ENCODE data around the gene TFDP1. TPM values are rescaled to one million over a fixed set of nuclear protein-coding genes. Genes with fewer than 3 reads are reported as not detected.
A peak's percentile ranks its signal among the peaks of the same experiment; 100 is the strongest.

Gene TFDP1
- total RNA-seq, 3 donors from 2014 or later, result 31.8 to 34.0 (median 33.3) TPM

- peak in 1 of 2 donors; percentile 45 for DNase-seq (ENCODE audit: low spot score in 2 of 2)
- no peaks in the 10 kb centered on the region for H3K27me3 ChIP-seq
- H3K4me3 ChIP-seq, result peak overlapping the region in 2 of 3 donors; percentile 4 to 44
- no peaks in the 10 kb centered on the region for H3K9me3 ChIP-seq
- H3K36me3 ChIP-seq, result no peaks in the 10 kb centered on the region
- H3K4me1 ChIP-seq, result peaks cover 5 to 8% of the 10 kb centered on the region in 2 donors
- TF ChIP-seq POLR2A (IDR thresholded peaks at IDR 0.05) (no peak), POLR2AphosphoS5 (IDR thresholded peaks at IDR 0.05) (no peak)
- TF ChIP-seq, protein P1, sequence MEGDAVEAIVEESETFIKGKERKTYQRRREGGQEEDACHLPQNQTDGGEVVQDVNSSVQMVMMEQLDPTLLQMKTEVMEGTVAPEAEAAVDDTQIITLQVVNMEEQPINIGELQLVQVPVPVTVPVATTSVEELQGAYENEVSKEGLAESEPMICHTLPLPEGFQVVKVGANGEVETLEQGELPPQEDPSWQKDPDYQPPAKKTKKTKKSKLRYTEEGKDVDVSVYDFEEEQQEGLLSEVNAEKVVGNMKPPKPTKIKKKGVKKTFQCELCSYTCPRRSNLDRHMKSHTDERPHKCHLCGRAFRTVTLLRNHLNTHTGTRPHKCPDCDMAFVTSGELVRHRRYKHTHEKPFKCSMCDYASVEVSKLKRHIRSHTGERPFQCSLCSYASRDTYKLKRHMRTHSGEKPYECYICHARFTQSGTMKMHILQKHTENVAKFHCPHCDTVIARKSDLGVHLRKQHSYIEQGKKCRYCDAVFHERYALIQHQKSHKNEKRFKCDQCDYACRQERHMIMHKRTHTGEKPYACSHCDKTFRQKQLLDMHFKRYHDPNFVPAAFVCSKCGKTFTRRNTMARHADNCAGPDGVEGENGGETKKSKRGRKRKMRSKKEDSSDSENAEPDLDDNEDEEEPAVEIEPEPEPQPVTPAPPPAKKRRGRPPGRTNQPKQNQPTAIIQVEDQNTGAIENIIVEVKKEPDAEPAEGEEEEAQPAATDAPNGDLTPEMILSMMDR (IDR thresholded peaks at IDR 0.05), result no peak
- H3K27ac ChIP-seq, result peak overlapping the region; percentile 22 to 84
- intact Hi-C loops (cut with DNase I; ENCODE audit: low total_unique reads), result no loop called here
Observed at GRCh38 chr13:113545931-113546516, 38.5 kb upstream of the TFDP1 start.

- H3K4me1 ChIP-seq, result peaks cover 5 to 8% of the 10 kb centered on the region in 2 donors
- TF ChIP-seq, protein P1 (IDR thresholded peaks at IDR 0.05), result no peak
- no peak for TF ChIP-seq POLR2A (IDR thresholded peaks at IDR 0.05)
- no peak for TF ChIP-seq POLR2AphosphoS5 (IDR thresholded peaks at IDR 0.05)
- H3K4me3 ChIP-seq, result peak overlapping the region in 1 of 3 donors; percentile 44
- no peaks in the 10 kb centered on the region for H3K36me3 ChIP-seq
- intact Hi-C loops (cut with DNase I; ENCODE audit: low total_unique reads), result no loop called here
- no peaks in the 10 kb centered on the region for H3K9me3 ChIP-seq
- no peaks in the 10 kb centered on the region for H3K27me3 ChIP-seq
- peak in 1 of 2 donors; percentile 47 for DNase-seq (ENCODE audit: low spot score in 2 of 2)
- peak overlapping the region; percentile 22 to 84 for H3K27ac ChIP-seq
Observed at GRCh38 chr13:113546571-113547237, 37.8 kb upstream of the TFDP1 start.

- DNase-seq (ENCODE audit: low spot score in 2 of 2), result peak in 1 of 2 donors; percentile 20
- H3K27ac ChIP-seq, result peak overlapping the region; percentile 30 to 84
- no peak overlapping the region for H3K4me3 ChIP-seq
- H3K36me3 ChIP-seq, result no peaks in the 10 kb centered on the region
- no peaks in the 10 kb centered on the region for H3K27me3 ChIP-seq
- H3K9me3 ChIP-seq, result no peaks in the 10 kb centered on the region
- peaks cover 5 to 8% of the 10 kb centered on the region in 2 donors for H3K4me1 ChIP-seq
- TF ChIP-seq POLR2A (IDR thresholded peaks at IDR 0.05) (no peak), POLR2AphosphoS5 (IDR thresholded peaks at IDR 0.05) (no peak)
- TF ChIP-seq, protein P1 (IDR thresholded peaks at IDR 0.05), result no peak
- intact Hi-C loops (cut with DNase I; ENCODE audit: low total_unique reads), result no loop called here
Observed at GRCh38 chr13:113547238-113547971, 37.1 kb upstream of the TFDP1 start.

DNA sequence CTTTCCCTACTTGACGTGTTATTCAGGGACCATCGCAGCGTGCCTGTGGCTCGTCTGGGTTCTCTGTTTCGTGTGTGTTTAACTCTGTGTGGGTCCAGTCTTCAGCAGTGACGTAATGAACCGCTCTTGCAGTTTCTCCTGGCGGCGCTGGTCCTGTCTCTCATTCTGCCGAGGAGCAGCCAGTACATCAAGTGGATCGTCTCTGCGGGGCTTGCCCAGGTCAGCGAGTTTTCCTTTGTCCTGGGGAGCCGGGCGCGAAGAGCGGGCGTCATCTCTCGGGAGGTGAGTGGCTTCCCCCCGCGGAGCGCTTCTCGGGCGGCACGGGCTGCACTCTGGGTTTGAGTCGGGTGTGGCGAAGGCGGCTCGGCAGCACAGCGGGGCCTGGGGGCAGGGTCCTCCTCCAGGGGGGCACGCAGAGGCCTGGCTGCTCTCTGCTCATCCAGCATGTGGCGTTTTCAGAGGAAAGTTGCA is 36.3 kb upstream of the TFDP1 start:
- peaks cover 5 to 8% of the 10 kb centered on the region in 2 donors for H3K4me1 ChIP-seq
- TF ChIP-seq, protein P1 (IDR thresholded peaks at IDR 0.05), result no peak
- TF ChIP-seq POLR2AphosphoS5 (IDR thresholded peaks at IDR 0.05), result no peak
- TF ChIP-seq POLR2A (IDR thresholded peaks at IDR 0.05), result no peak
- H3K4me3 ChIP-seq, result peak overlapping the region in 2 of 3 donors; percentile 11 to 31
- H3K27ac ChIP-seq, result peak overlapping the region in 1 of 2 donors; percentile 84
- no peaks in the 10 kb centered on the region for H3K36me3 ChIP-seq
- intact Hi-C loops (cut with DNase I; ENCODE audit: low total_unique reads), result no loop called here
- no peaks in the 10 kb centered on the region for H3K27me3 ChIP-seq
- DNase-seq (ENCODE audit: low spot score in 2 of 2), result peak in 1 of 2 donors; percentile 49
- no peaks in the 10 kb centered on the region for H3K9me3 ChIP-seq

All from breast epithelium (tissue), 4 donors.